ENCODE measurements around the gene TKT.
A peak's percentile ranks its signal among the peaks of the same experiment; 100 is the strongest.
"Not testable (repeated sequence)": the region's sequence is repeated elsewhere in the genome, so short reads cannot be mapped to it uniquely, and the experiment has no call there.

The TKT gene

DNA sequence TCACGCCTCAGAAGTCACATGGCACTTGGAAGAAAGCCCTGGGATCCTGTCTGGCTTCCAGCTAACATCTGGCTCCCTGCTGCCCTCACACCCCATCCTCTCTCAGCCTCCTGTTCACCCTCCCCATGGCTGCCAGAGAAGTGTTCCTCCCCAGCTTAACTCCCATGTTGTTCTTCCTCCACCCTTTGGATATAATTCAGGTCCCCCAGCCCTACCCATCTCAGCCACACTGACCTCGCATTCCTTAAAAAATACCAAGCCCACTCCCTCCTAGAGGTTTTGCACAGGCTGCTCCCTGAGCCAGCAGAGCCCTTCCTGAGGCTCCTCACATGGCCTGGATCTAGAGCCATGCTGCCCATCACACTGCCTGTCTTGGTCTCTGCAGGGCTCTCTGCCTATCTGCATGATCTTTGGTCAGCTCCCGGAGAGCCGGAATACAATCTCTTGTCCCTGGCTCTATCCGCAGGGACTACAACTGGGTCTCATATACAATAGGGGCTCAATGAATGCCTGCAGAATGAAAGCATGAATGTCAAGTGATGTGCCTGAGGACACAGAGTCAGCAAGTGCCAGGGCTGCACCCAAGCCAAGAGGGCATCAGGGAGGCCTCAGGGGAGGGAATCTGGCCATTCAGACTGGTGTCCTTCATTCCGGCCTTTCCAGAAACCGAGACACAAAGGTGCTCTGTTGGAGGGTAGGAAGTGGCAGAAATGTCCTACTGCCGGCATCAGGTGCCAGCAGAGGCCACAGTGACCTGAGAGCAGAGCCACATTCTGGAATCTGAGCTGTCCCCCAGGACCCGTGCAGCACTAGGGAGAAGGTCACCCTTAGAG lies 3.8 kb upstream of the TKT start:
- no peak for DNase-seq

DNA sequence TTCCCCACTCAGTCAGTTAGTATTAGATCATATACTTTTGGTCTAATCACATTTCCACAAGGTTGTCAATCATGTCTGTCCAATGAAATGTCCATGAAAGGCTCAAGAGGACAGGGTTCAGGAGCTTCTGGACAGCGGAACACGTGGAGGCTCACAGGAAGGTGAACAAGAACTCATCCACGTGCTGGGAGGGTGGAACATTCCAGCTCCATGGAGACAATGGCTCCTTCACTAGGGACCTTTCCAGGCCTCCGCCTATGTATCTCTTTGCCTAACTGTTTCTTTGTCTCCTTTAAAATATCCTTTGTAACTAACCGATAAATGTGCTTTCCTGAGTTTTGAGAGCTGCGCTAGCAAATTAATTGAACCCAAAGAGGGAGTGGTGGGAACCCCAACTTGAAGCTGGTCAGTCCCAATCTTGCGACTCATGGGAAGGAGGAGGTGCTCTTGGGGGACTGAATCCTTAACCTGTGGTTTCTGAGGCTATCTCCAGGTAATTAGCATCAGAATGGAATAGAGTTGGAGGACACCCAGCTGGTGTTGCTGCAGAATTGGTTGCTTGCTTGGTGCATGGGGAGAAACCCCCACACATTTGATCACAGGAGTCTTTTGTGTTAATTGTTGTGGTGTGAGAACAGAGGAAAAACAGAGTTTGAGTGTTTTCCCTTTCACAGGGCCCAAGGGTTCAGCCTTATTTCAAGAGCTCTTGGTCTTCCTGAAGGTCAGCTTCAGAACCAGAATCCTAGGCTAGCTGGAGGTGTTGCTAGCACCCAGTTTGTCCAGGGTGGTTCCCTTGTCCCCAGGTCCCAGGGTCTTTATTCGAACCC lies 3.0 kb upstream of the TKT start:
- no peak for DNase-seq

DNA sequence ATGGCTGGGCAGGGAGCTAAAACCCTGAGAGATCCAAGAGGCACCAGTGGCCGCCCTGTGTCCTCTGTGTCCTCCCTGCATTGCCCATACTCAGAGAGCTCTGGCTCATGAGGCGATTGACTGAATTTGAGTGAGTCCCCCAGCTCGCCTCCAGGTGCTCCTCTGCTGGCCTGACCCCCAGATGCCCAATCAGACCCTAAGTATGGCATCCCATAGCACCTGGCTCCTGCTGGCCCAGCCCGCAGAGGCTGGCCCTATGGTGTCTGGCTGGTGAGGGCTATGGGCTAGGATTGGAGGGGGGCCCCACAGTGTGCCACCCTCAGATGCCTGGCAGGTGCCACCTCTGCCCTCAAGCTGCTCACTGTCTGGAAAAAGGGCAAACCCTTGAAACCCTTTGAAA lies 1.6 kb upstream of the TKT start:
- DNase-seq = no peak

DNA sequence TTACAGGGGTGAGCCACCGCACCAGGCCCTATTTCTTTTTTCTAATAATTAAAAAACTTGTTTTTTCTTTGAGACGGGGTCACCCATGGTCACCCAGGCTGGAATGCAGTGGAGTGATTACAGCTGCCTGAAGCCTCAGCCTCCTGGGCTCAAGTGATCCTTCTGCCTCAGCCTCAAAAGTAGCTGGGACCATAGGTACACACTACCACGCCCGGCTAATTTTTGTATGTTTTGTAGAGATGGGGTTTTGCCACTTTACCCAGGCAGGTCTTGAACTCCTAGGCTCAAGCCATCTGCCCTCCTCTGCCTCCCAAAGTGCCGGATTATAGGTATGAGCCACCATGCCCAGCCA lies 858 bp upstream of the TKT start:
- no peak for DNase-seq

DNA sequence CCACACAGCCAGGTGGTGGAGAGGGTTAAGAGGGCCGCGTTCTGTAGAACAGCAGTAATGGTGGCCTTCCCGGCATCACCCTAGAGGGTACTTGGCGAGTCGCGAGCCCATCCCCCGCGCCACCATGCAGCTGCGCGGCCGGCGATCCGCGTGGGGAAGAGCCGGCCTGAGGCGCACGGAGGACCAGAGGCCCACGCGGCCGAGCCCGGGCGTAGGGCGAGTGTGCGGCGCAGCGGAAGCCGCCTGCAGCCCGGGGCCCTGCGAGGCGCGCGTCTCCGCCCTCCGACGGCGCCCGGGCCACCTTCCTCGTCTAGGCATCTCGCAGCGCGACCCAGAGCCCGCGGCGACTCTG lies 423 bp downstream of the TKT start:
- DNase-seq = peak; percentile 43 to 89 (median 71)

DNA sequence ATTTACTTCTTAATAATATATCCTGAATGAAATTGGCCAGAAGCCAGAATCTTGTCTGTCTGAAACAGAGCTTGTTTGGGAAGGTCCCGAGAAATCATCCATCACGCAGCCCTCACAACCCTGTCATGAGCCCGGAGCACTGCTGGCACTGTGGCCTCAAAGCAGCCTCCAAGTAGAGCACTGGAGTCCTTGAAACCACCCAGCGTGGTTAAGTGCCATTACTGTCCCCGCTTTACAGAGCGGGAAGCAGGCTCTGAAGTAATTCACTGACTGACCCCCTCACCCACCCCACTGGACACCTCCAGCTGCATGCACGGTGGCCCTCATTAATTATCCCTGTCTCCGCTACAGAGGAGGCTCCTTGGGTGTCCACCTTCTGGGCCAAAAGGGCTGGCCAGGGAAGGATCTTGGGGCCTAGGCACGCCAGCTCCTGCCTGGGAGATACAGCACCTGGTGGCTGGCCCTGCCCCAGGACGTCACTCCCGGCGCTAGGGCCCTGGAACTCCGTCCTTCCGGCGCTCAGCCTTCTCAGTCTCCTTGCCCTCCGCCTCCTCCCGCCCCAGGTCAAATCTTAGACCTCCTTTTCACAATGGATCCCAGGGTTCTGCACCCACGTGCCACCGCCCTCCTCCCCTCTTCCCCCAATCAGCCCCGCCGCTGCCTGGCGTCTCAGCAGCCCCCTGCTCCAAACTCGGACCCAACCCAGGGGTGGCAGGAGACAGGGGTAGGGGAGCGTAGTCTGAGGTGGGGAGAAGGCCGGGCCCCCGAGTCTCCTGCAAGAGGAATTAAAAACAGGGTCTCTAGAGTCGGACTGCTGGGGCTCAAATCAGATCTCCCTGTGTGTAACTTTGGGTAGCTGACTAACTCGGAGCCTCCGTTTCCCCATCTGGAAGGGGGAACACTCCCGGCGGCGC lies 1.1 kb downstream of the TKT start:
- peak; percentile 58 to 76 (median 61) for DNase-seq

DNA sequence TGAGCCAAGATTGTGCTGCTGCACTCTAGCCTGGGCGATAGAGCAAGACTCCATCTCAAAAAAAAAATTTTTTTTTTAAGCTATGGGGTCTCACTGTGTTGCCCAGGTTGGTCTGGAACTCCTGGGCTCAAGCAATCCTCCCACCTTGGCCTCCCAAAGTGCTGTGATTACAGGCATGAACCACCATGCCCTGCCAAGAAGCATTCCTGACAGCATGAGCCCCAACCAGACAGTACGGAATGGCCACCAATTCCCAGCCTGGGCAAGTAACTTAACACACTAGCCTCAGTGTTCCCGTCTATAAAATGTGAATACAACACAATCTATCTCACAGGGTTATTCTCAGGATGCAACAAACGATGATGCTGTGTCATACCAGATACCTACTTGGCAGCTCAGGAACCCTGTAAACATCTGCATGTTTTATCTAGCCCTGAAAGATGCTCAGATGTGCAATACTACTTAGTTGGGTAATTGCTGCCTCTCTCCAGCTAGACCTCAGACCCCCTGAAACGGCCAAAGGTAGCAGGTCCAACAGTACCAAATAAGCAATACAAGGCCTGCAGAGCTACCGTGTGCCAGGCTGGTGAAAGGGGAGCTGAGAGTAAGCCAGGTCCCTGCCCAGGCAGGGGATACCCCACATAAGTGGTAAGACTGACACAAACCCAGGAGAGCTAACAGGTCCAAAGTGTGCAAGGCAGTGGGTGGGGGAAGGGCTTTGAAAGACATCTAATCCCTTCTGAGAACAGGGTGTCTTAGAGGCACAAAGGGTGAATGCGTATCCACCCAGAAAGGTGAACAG lies 1.9 kb downstream of the TKT start:
- DNase-seq = peak in 1 of 3 experiments; percentile 27

DNA sequence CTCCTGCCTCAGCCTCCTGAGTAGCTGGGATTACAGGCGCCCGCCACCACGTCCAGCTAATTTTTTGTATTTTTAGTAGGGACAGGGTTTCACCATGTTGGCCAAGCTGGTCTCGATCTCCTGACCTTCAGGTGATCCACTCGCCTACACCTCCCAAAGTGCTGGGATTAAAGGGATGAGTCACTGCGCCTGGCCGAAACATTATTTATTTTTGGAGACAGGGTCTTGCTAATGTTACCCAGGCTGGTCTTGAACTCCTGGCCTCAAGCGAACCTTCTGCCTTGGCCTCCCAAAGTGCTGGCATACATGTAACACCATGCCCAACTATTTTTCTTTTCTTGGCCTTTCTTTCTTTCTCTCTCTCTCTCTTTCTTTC lies 2.9 kb downstream of the TKT start:
- not testable (repeated sequence) for DNase-seq

DNA sequence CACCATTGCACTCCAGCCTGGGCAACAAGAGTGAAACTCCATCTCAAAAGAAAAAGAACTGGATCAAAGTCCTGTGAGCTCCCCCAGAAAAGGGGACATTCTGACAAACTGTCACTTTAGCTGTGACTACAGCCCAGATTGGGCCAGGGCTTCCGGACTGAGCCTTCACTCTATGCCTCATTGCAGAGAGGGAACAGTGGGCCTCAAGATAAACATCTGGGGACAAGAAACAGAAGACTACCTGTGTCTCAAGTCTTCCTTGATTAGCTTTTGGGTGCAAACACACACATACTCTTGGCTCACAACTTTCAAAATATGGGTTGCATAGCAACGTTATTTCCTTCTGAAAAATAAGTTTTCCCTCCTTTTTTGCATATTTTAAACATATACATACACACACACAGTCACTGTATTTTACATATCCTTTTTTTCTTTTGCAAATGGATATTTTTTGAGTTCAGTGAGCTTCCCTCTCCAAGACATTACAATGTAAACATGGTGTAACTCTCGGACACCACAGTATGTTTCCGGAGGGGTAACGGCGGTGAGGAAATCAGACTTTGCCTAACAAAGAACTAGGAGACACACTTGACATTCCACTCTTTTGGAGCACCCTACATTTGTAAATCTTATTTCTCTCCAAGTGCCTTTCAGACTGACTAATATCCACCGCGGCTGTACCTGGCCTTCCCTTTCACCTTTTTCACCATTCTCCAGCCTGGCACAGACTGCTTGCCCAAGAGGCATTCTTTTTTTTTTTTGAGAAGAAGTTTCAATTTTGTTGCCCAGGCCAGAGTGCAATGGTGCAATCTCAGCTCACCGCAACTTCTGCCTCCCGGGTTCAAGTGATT lies 3.5 kb downstream of the TKT start:
- no peak for DNase-seq

DNA sequence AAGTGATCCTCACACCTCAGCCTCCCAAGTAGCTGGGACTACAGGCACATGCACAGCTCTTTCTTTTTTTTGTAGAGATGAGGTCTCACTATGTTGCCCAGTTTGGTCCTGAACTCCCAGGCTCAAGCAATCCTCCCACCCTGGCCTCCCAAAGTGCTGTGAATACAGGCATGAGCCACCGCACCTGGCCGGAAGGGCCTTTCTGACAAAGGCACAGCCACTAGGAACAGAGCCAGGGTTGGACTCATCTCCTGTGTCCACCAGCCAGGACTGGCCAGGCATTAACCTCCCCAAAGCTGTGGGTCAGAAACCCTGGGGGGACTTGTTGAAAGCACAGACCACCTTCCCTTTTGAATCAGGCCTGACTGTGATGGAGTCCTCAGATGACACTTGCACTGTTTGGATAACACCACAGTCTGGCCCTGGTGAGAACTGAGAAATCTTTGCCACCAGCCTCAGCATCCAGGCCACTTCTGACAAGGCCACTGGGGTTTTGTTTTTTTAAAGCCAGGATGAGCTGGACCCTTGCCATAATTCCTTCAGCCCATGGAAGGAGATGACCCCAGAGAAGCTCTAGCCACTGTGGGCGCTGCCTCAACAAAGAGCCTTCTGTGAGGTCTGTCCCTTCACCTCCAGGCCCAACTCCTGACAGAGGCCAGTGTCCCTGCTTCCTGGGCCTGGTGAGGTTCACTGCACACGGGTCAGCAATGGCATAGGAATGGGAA lies 4.8 kb downstream of the TKT start:
- no peak for DNase-seq

DNA sequence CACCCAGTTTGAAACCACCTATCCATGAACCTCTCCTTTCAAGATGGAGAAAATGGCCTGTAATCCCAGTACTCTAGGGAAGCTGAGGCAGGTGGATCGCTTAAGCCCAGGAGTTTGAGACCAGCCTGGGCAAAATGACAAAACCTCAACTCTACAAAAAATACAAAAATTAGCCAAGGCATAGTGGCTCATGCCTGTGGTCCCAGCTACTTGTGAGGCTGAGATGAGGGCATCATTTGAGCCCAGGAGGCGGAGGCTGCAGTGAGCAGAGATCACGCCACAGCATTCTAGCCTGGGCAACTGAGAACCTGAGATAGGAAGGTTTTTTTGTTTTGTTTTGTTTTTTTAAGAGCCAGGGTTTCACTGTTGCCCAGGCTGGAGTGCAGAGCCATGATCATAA lies 5.4 kb downstream of the TKT start:
- DNase-seq = no peak

DNA sequence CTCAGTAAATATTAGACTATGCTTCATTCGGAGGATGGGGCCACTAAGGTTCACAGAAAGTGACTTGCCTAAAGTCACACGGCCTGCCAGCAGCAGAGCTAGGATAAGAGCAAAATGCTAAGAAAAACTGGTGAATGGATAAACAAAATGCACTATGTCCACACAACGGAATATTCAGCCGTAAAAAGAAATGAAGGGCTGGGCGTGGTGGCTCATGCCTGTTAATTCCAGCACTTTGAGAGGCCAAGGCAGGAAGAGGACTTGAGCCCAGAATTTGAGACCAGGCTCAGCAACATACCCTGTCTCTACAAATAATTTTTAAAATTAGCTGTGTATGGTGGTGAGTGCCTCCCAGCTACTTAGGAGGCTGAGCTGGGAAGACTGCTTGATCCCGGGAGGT lies 7.7 kb downstream of the TKT start:
- no peak for DNase-seq

DNA sequence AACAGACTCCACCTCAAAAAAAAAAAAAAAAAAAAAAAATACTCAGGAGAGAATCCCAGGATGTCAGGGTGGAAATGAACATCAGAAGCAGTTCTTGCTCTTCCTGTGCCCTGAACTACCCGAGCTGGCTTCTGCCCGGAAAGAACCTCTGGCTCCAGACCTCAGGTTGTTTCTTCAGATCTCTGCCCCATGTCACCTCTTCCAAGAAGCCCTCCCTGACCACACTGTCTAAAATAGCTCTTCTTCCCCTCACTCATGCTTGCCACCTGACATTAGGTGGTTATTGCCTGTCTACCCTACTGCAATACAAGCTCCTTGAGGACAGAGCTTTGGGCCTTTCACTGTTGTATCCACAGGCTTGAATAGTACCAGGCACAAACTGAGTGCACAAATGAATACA lies 8.2 kb downstream of the TKT start:
- no peak for DNase-seq

DNA sequence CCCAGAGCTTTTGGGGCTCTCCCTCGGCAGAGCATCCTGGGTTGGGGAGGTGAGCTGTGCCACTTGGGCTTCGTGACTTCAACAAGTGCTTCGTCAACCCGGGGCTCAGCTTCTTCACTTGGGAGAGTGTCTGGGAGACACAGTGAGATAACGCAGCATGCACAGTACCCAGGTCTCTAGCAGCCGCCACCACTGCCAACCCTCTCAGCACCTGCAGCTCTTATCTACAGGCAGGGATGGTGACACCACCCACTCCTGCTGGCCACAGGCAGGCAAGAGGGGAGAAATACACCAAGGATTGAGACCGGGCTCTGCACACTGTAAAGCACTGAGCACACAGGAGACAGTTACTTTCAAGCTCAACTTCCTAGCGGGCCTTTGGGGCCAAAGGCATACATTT lies 11.6 kb downstream of the TKT start:
- DNase-seq = no peak

DNA sequence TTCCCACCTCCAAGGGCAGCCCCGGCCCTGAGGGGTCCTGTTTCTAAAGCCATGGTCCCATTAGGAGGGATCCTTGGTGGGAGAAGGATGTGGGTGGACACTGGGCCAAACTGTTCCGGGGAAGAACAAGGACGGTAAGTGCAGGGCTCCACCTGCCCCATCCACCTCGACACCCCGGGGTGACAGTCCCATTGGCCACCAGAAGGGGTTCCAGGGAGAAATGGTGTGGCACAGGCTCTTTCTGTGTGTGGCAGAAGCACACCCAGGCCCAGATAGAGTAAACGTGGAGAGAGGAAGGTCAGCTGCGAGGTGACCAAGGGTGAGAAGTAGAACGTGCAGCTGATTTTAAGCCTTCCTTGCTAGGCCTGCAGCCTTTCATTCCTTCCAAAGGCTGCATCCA lies 12.0 kb downstream of the TKT start:
- DNase-seq = no peak

DNA sequence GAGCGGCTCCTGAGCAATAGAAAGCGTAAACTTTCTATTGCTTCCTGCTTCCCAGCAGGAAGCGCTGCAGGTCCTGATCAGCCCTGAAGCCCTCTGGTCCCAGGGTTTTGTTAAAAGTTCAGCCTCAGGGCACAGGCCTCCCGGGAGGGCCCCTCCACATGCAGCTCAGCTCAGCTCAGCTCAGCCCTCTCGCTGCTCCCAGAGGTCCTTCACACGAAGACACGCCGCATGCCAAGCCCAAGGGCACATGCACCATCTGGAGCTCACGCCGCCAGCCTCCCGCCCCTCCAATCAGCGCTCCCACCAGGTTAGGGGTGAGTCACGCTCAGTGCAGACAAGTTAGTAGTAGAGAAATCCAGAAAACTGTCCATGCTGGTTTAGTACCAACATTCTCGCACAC lies 12.7 kb downstream of the TKT start:
- DNase-seq = peak in 2 of 3 experiments; percentile 58 to 80

DNA sequence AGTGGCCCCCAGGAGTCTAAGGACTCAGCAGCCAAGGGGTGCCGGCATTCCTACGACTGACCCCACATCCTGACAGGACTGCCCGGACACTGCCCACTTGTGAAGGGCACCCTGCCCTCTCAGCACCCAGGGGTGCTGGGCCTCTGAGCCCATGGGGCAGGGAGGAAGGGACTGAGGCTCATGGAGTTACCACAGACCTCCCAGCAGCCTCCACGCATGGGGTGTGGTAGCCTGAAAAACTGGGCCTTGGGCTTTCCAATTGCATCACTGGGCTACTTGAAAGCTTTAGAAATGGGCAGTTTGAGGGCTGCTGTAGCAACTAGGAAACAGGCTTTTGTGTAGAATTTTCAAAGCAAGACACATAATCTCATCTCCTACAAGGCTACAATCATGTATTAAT lies 13.2 kb downstream of the TKT start:
- no peak for DNase-seq

DNA sequence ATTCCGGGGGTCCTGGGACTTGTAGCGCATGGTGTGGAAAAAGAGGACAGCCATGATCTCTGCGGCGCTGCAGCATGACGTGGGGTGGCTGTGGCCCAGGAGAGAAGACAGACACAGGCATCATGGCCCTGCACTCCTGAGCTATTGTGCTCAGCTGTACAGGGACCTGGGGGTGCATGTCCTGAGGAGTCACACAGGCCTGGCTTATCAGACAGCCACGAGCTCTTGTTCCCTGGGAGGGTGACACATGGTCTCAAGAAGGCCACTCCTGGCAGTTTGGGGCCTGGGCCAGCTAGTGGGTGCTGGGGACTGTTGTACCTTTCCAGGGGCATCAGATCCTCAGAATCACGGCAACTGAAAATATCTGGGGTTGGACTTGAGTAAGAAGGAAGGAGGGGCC lies 13.7 kb downstream of the TKT start:
- DNase-seq = no peak

DNA sequence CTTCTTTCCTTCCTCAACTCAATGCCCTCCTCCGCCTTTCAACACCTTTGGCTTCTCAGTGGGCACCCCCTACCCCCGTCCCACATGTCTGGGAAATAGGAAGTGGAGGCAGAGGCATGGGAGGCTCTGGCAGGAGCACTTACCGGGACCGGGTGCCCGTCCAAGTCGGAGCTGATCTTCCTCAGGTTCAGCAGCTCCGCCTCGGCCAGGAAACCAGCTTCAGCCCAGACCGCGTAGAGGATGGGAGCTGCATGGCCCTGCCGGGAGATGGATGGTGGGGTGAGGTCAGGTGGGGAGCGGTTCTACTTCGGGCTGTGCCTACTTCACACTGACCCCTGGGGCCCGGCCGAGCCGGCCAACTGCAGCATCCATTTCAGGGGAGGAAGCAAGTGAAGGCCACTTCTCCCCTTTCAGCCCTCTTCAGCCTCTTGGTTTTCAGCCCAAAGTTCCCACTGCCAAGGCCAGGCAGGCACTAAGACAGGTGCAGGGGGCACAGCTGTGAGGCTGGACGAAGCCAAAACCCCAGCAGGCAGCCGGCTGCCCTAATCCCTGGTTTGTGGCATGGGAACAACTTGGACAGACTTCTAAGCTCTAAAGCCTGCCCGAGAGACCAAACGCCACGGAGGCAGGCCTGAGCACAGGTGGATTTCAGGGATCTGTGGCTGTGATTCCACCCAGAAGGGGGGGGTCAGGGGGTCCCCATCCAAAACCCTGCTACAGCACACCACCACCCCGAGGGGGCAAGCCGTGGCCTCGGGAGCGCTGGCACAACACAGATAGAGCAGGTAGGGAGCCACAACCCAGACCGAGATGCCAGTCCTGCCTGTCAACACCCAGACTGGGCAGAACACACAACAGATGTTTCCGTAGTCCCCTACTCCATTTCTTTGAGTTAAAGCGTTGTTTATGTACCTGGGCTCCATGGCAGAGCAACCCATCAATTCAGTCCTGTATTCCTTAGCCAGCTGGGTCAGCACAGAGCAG lies 14.5 kb downstream of the TKT start:
- DNase-seq = no peak

DNA sequence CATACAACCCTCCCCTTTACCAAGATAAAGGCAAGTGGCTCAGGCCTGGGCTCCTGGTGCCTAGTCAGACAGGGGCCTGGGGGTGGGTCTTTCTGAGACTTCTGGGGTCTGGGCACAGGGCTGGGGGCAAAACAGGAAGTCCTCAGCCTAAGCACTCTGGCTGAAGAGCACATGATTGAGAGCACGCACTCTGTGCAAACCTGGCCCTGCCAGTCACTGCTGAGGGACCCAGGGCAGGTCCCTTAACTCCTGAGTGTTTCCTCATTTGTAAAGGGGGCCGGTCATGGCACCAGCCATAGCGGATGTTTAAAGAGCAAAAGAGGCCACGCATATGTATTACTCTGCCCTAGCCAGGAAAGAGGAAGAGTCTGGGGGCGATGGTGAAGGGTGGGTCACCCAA lies 16.0 kb downstream of the TKT start:
- no peak for DNase-seq
